G401.6 (cell line): Measurements from ENCODE around the gene PRICKLE4.

Source experiments
- FAIRE-seq: peaks from 2 replicates; lab custom pipeline; 2012; peaks lifted over from hg19 to GRCh38; lab: Jason Lieb, UNC

PRICKLE4 gene

GRCh38 chr6:41780551-41781365, at the start of gene PRICKLE4:
TSS of gene PRICKLE4 (plus strand) at chr6:41780782. CDS start at chr6:41783474, 2,692 bp downstream.
- no peak for FAIRE-seq

- no peak for FAIRE-seq
These were observed 49.0 kb upstream of the PRICKLE4 start for GRCh38 chr6:41731561-41732086.

GRCh38 chr6:41732149-41732548, 48.4 kb upstream of the PRICKLE4 start:
- no peak for FAIRE-seq

GRCh38 chr6:41732591-41733359, 47.8 kb upstream of the PRICKLE4 start:
- no peak for FAIRE-seq

- FAIRE-seq: no peak
These were observed 47.2 kb upstream of the PRICKLE4 start for GRCh38 chr6:41733360-41733706.

GRCh38 chr6:41733707-41734665, 46.6 kb upstream of the PRICKLE4 start:
- FAIRE-seq: no peak

- no peak for FAIRE-seq
These were observed 45.7 kb upstream of the PRICKLE4 start for GRCh38 chr6:41734666-41735426.

GRCh38 chr6:41735427-41736185, 45.0 kb upstream of the PRICKLE4 start, which contains the start of gene TFEB:
TSS of gene TFEB (minus strand) at chr6:41735608. CDS start at chr6:41691213, 44,395 bp downstream.
- peak; percentile 76 for FAIRE-seq

- no peak for FAIRE-seq
These were observed 44.3 kb upstream of the PRICKLE4 start for GRCh38 chr6:41736186-41736733.

GRCh38 chr6:41736800-41737555, 43.6 kb upstream of the PRICKLE4 start:
- FAIRE-seq: no peak

GRCh38 chr6:41737591-41738130, 42.9 kb upstream of the PRICKLE4 start:
- FAIRE-seq: no peak

- no peak for FAIRE-seq
These were observed 41.5 kb upstream of the PRICKLE4 start for GRCh38 chr6:41739041-41739440.

GRCh38 chr6:41740366-41741162, 40.0 kb upstream of the PRICKLE4 start:
- no peak for FAIRE-seq

GRCh38 chr6:41741625-41742490, 38.7 kb upstream of the PRICKLE4 start:
- FAIRE-seq: no peak

- FAIRE-seq: no peak
These were observed 37.0 kb upstream of the PRICKLE4 start for GRCh38 chr6:41743406-41744235.

- no peak for FAIRE-seq
These were observed 36.3 kb upstream of the PRICKLE4 start for GRCh38 chr6:41744236-41744787.
